ENCODE results near the gene OR52R1.
"Not testable (repeated sequence)": the region's sequence is repeated elsewhere in the genome, so short reads cannot be mapped to it uniquely, and the experiment has no call there.

The OR52R1 gene

GRCh38 chr11:4804280-4804679 lies at the start of gene OR52R1:
Gene OR52R1 (minus strand): TSS chr11:4804380. CDS start chr11:4804380, 0 bp downstream.
- DNase-seq (ENCODE audit: extremely low read depth in 1 of 2, low read depth in 1 of 2) = no peak

GRCh38 chr11:4851033-4851432 lies 46.9 kb upstream of the OR52R1 start:
- no peak for DNase-seq (ENCODE audit: extremely low read depth in 1 of 2, low read depth in 1 of 2)

GRCh38 chr11:4848908-4849532 lies 44.8 kb upstream of the OR52R1 start, which contains the start of gene OR51S1:
Gene OR51S1 (minus strand): TSS chr11:4849208. CDS start chr11:4849208, 0 bp downstream.
- DNase-seq (ENCODE audit: extremely low read depth in 1 of 2, low read depth in 1 of 2) = no peak

- no peak for DNase-seq (ENCODE audit: extremely low read depth in 1 of 2, low read depth in 1 of 2)
These were observed 35.8 kb upstream of the OR52R1 start for GRCh38 chr11:4839851-4840549.

GRCh38 chr11:4830909-4831308 lies 26.7 kb upstream of the OR52R1 start:
- DNase-seq (ENCODE audit: extremely low read depth in 1 of 2, low read depth in 1 of 2) = no peak

- DNase-seq (ENCODE audit: extremely low read depth in 1 of 2, low read depth in 1 of 2) = no peak
These were observed 26.2 kb upstream of the OR52R1 start for GRCh38 chr11:4830346-4830745.

- DNase-seq (ENCODE audit: extremely low read depth in 1 of 2, low read depth in 1 of 2) = no peak
These were observed 22.2 kb upstream of the OR52R1 start for GRCh38 chr11:4826425-4826824.

GRCh38 chr11:4825132-4825531 lies 21.0 kb upstream of the OR52R1 start:
- no peak for DNase-seq (ENCODE audit: extremely low read depth in 1 of 2, low read depth in 1 of 2)

- DNase-seq (ENCODE audit: extremely low read depth in 1 of 2, low read depth in 1 of 2) = no peak
These were observed 16.8 kb upstream of the OR52R1 start, which contains the start of gene OR51F2 for GRCh38 chr11:4821021-4821420. Gene OR51F2 (plus strand): TSS chr11:4821321. CDS start chr11:4821422, 101 bp downstream.

- DNase-seq (ENCODE audit: extremely low read depth in 1 of 2, low read depth in 1 of 2) = no peak
These were observed 5.1 kb upstream of the OR52R1 start for GRCh38 chr11:4809246-4809645.

- no peak for DNase-seq (ENCODE audit: extremely low read depth in 1 of 2, low read depth in 1 of 2)
These were observed 4.3 kb upstream of the OR52R1 start for GRCh38 chr11:4808476-4808875.

GRCh38 chr11:4801316-4801715 lies 2.9 kb downstream of the OR52R1 start:
- DNase-seq (ENCODE audit: extremely low read depth in 1 of 2, low read depth in 1 of 2) = not testable (repeated sequence)

- DNase-seq (ENCODE audit: extremely low read depth in 1 of 2, low read depth in 1 of 2) = no peak
These were observed 5.6 kb downstream of the OR52R1 start for GRCh38 chr11:4798427-4799183.

- no peak for DNase-seq (ENCODE audit: extremely low read depth in 1 of 2, low read depth in 1 of 2)
These were observed 7.0 kb downstream of the OR52R1 start for GRCh38 chr11:4797206-4797605.

GRCh38 chr11:4782454-4782853 lies 21.7 kb downstream of the OR52R1 start:
- DNase-seq (ENCODE audit: extremely low read depth in 1 of 2, low read depth in 1 of 2) = no peak

- no peak for DNase-seq (ENCODE audit: extremely low read depth in 1 of 2, low read depth in 1 of 2)
These were observed 34.3 kb downstream of the OR52R1 start, which contains the start of gene OR51F1 for GRCh38 chr11:4769838-4770237. Gene OR51F1 (minus strand): TSS chr11:4769938. CDS start chr11:4769938, 0 bp downstream.

- no peak for DNase-seq (ENCODE audit: extremely low read depth in 1 of 2, low read depth in 1 of 2)
These were observed 36.1 kb downstream of the OR52R1 start for GRCh38 chr11:4768094-4768493.

GRCh38 chr11:4766420-4767043 lies 37.6 kb downstream of the OR52R1 start:
- DNase-seq (ENCODE audit: extremely low read depth in 1 of 2, low read depth in 1 of 2) = no peak

- no peak for DNase-seq (ENCODE audit: extremely low read depth in 1 of 2, low read depth in 1 of 2)
These were observed 41.1 kb downstream of the OR52R1 start for GRCh38 chr11:4763096-4763495.

Data from activated CD8-positive, alpha-beta memory T cell treated with anti-CD3 and anti-CD28 coated beads for 1 hour (primary cell).